PC-3 (cell line): ENCODE measurements around the gene TNRC18. TPM values are rescaled to one million over a fixed set of nuclear protein-coding genes. Genes with fewer than 3 reads are reported as not detected.

Source experiments
- ATAC-seq: fragments of 200-7000 bp; cut with Tn5 transposase; 2 replicates; pipeline ENCODE4 v1.9.1; 2020; ENCODE audit warnings: mild to moderate bottlenecking, moderate library complexity
- BruUV-seq: library from RNA; stranded (reverse); fragments of 400-500 nt; replicated peaks from 2 replicates; lab custom pipeline; 2021; lab: Mats Ljungman, UMichigan
- CTCF ChIA-PET: fragments of 300-600 bp; sonication (Branson Sonifier 250); formaldehyde crosslinking; loops from one replicate; lab custom pipeline; 2022; ENCODE audit warnings: antibody characterized with exemption; lab: Charles Lee
- POLR2A ChIA-PET: fragments of 300-600 bp; sonication (Branson Sonifier 250); formaldehyde crosslinking; loops from one replicate; lab custom pipeline; 2022; ENCODE audit warnings: antibody characterized with exemption; ENCODE audit not compliant: unreplicated experiment; lab: Charles Lee
- DNase-seq: peaks from one replicate; pipeline ENCODE4 v3.0.0-alpha.2; 2015
- H2AFZ ChIP-seq: fragments of 300-600 bp; sonication (generic); 2 replicates; pipeline ENCODE4 v1.6.0; 2016; ENCODE audit warnings: antibody characterized with exemption, low read length
- H3F3A ChIP-seq: fragments of 300-600 bp; sonication (generic); one replicate; pipeline ENCODE4 v1.6.0; 2017; ENCODE audit warnings: antibody characterized with exemption, low read length, control low read depth, mild to moderate bottlenecking; ENCODE audit not compliant: unreplicated experiment
- H3K27ac ChIP-seq: fragments of 300-600 bp; sonication (generic); 2 replicates; pipeline ENCODE4 v1.5.1; 2016; ENCODE audit warnings: mild to moderate bottlenecking, low read length
- H3K27me3 ChIP-seq: fragments of 300-600 bp; sonication (generic); 2 replicates; pipeline ENCODE4 v1.6.1; 2016; ENCODE audit warnings: low read length, mixed read lengths
- H3K36me3 ChIP-seq: fragments of 300-600 bp; sonication (generic); 2 replicates; pipeline ENCODE4 v1.6.1; 2016; ENCODE audit warnings: low read depth, mixed run types, low read length, mixed read lengths
- H3K4me1 ChIP-seq: fragments of 300-600 bp; sonication (generic); 2 replicates; pipeline ENCODE4 v1.5.1; 2016; ENCODE audit warnings: low read length; ENCODE audit not compliant: insufficient read depth
- H3K4me2 ChIP-seq: fragments of 300-600 bp; sonication (generic); 2 replicates; pipeline ENCODE4 v1.6.0; 2016; ENCODE audit warnings: low read length
- H3K4me3 ChIP-seq: fragments of 300-600 bp; sonication (generic); 2 replicates; pipeline ENCODE4 v1.5.1; 2016; ENCODE audit warnings: mild to moderate bottlenecking, low read length, mixed read lengths
- H3K79me2 ChIP-seq: fragments of 300-600 bp; sonication (generic); 2 replicates; pipeline ENCODE4 v1.6.1; 2017; ENCODE audit warnings: low read length, mixed read lengths
- H3K9ac ChIP-seq: fragments of 300-600 bp; sonication (generic); 2 replicates; pipeline ENCODE4 v1.6.0; 2016; ENCODE audit warnings: mild to moderate bottlenecking, low read length
- H3K9me2 ChIP-seq: fragments of 300-600 bp; sonication (generic); replicated peaks from 2 replicates; pipeline ENCODE4 v1.6.1; 2016; ENCODE audit warnings: mixed run types, low read length, mixed read lengths
- H3K9me3 ChIP-seq: fragments of 300-600 bp; sonication (generic); 2 replicates; pipeline ENCODE4 v1.6.1; 2016; ENCODE audit warnings: low read length, mixed read lengths
- H4K20me1 ChIP-seq: fragments of 300-600 bp; sonication (generic); 2 replicates; pipeline ENCODE4 v1.6.1; 2016; ENCODE audit warnings: low read length, mixed read lengths
- CTCF ChIP-seq: fragments of 300-600 bp; sonication (generic); conservative IDR thresholded peaks from 2 replicates; pipeline ENCODE4 v1.5.1; 2017; ENCODE audit warnings: antibody characterized with exemption, low read depth, mild to moderate bottlenecking, low read length
- EZH2 ChIP-seq: fragments of 300-600 bp; sonication (generic); IDR thresholded peaks from one replicate; pipeline ENCODE4 v1.6.1; 2017; ENCODE audit warnings: antibody characterized with exemption, mild to moderate bottlenecking, low read length; ENCODE audit not compliant: unreplicated experiment
- EZH2phosphoT487 ChIP-seq: fragments of 300-600 bp; sonication (generic); IDR thresholded peaks from 2 replicates; pipeline ENCODE4 v1.6.1; 2018; ENCODE audit warnings: mild to moderate bottlenecking, antibody characterized with exemption, low read length, borderline replicate concordance
- intact Hi-C: fragments of 100-400 bp; cut with micrococcal nuclease; formaldehyde crosslinking; loops from 2 replicates; pipeline ENCODE4 v1.9.0; 2023
- total RNA-seq: library from RNA; depleted of rRNA; stranded (reverse); fragments of >200 nt; gene quantifications from 2 replicates; pipeline ENCODE4 v1.2.3, GENCODE V29; 2014

Gene TNRC18
- total RNA-seq, 1 experiment from 2014 or later, result 26.8 TPM

DNA sequence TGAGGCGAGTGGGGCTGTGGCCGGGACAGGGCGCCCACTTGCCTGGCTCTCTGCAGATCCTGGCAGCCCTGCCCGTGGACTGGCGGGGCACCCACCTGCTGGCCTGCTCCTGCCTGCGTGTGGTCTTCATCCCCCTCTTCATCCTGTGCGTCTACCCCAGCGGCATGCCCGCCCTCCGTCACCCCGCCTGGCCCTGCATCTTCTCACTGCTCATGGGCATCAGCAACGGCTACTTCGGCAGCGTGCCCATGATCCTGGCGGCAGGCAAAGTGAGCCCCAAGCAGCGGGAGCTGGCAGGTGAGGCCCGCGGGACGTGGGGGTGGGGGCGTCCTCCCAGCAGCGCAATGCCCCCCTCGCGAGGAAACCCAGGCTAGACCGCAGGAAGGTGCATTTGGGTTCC is 123.3 kb downstream of the TNRC18 start:
- ATAC-seq (no peak), DNase-seq (no peak)
- H3K4me3 ChIP-seq, result no peak overlapping the region
- H3K27ac ChIP-seq, result no peak overlapping the region
- BruUV-seq, result no TSS peak
- intact Hi-C loops, result no loop called here
- no peaks in the 10 kb centered on the region; the same call in 1 of the 2 replicates for H3K4me1 ChIP-seq
- ChIA-PET CTCF (no interaction called here), POLR2A (no interaction called here)
- H3K36me3 ChIP-seq, result no peaks in the 10 kb centered on the region
- no peaks in the 10 kb centered on the region for H3K27me3 ChIP-seq
- H3K9me2 ChIP-seq, result no peaks in the 10 kb centered on the region
- H3K4me2 ChIP-seq, result no peak overlapping the region
- H2AFZ ChIP-seq, result no peak overlapping the region
- TF ChIP-seq EZH2, result no peak
- TF ChIP-seq EZH2phosphoT487, result no peak
- no peak for TF ChIP-seq CTCF
- H4K20me1 ChIP-seq, result no peaks in the 10 kb centered on the region
- no peaks in the 10 kb centered on the region for H3K9me3 ChIP-seq
- H3K79me2 ChIP-seq, result no peaks in the 10 kb centered on the region
- H3F3A ChIP-seq, result no peaks in the 10 kb centered on the region
- H3K9ac ChIP-seq, result no peak overlapping the region

DNA sequence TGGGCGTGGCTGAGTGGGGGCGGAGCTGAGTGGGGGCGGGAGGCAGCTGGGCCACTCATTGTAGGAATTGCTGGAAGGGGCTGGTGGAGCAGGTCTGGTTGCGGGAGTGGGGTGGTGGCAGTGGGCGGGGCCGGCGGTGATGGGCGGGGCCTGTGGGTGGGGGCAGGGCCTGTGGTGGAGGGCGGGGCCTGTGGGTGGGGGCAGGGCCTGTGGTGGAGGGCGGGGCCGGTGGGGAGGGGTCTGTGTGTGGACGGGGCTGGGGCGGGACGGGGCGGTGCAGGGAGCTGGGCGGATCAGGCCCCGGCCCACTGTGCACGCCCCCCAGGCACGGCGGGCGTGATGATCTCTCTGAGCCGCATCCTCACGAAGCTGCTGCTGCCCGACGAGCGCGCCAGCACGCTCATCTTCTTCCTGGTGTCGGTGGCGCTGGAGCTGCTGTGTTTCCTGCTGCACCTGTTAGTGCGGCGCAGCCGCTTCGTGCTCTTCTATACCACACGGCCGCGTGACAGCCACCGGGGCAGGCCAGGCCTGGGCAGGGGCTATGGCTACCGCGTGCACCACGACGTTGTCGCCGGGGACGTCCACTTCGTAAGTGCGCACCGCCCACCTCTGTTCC is 126.9 kb downstream of the TNRC18 start:
- Histone ChIP-seq H3K9me3 (no peaks in the 10 kb centered on the region), H3F3A (no peaks in the 10 kb centered on the region), H3K4me3 (no peak overlapping the region; the same call in 1 of the 2 replicates), H3K9ac (no peak overlapping the region), H3K27me3 (no peaks in the 10 kb centered on the region), H3K4me2 (peak overlapping the region; percentile 67), H3K9me2 (no peaks in the 10 kb centered on the region), H4K20me1 (no peaks in the 10 kb centered on the region), H3K36me3 (no peaks in the 10 kb centered on the region), H2AFZ (peak overlapping the region; percentile 71), H3K79me2 (no peaks in the 10 kb centered on the region), H3K4me1 (no peaks in the 10 kb centered on the region; the same call in 1 of the 2 replicates), H3K27ac (no peak overlapping the region)
- DNase-seq (peak; percentile 48), ATAC-seq (peak; percentile 69)
- CTCF ChIA-PET, result no interaction called here
- intact Hi-C loops, result no loop called here
- TF ChIP-seq EZH2phosphoT487, result no peak
- no peak for TF ChIP-seq EZH2
- no peak for TF ChIP-seq CTCF
- BruUV-seq, result no TSS peak
- POLR2A ChIA-PET, result no interaction called here

DNA sequence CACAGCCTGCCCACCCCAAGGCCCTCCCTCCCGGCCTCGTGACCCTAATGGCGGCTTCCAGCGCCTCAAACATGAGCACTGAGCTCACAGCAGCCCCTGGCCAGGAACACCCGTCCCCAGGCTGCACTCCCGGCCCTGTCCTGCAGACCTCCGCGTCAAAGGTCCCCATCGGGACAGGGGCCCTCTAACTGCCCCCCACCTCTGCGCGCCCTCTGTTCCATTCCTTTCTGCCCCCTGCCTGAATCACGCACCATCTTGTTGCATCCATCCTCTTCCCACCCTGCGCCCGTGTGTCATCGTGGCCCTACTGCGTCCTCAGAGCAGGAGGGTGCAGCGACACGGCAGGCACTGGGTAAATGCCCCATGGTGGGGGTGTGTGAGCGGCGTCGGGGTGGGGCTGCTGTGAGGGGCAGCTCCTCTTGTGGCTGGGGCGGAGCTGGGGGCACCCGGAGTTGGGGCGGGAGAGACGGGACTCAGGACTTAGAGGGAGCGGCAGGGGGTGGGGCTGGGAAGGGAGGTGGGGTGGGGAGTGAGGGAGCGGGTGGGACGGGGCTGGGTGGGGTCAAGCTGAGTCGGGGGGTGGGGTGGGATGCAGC is 127.5 kb downstream of the TNRC18 start:
- H4K20me1 ChIP-seq, result no peaks in the 10 kb centered on the region
- H3K9me2 ChIP-seq, result no peaks in the 10 kb centered on the region
- H3F3A ChIP-seq, result no peaks in the 10 kb centered on the region
- intact Hi-C loops, result no loop called here
- H3K27me3 ChIP-seq, result no peaks in the 10 kb centered on the region
- H3K4me3 ChIP-seq, result no peak overlapping the region
- H3K27ac ChIP-seq, result no peak overlapping the region
- no peak for TF ChIP-seq EZH2
- no peak for TF ChIP-seq CTCF
- no peak for TF ChIP-seq EZH2phosphoT487
- H3K79me2 ChIP-seq, result no peaks in the 10 kb centered on the region
- H3K36me3 ChIP-seq, result no peaks in the 10 kb centered on the region
- H2AFZ ChIP-seq, result no peak overlapping the region
- no peak overlapping the region for H3K9ac ChIP-seq
- DNase-seq, result no peak
- no peak overlapping the region for H3K4me2 ChIP-seq
- H3K4me1 ChIP-seq, result no peaks in the 10 kb centered on the region; the same call in 1 of the 2 replicates
- CTCF ChIA-PET, result no interaction called here
- no peaks in the 10 kb centered on the region for H3K9me3 ChIP-seq
- POLR2A ChIA-PET, result no interaction called here
- ATAC-seq, result no peak
- BruUV-seq, result no TSS peak
